Vagina (tissue), 2 donors: ENCODE data around the gene XIST. TPM values are rescaled to one million over a fixed set of nuclear protein-coding genes. Genes with fewer than 3 reads are reported as not detected.

Source experiments
- DNase-seq, 2 donors: peaks; one replicate each; pipeline ENCODE4 v3.0.0-alpha.2; 2017; ENCODE audit errors: extremely low spot score in 2 of 2
- H3K27ac ChIP-seq: fragments of 200-600 bp; sonication (generic); one replicate; pipeline ENCODE4 v1.5.1; 2019
- H3K27me3 ChIP-seq: fragments of 200-600 bp; sonication (generic); one replicate; pipeline ENCODE4 v1.5.1; 2019
- H3K36me3 ChIP-seq, 2 donors: fragments of 200-600 bp; sonication (generic); one replicate each; pipeline ENCODE4 v1.5.1; 2017 to 2019
- H3K4me1 ChIP-seq: fragments of 200-600 bp; sonication (generic); one replicate; pipeline ENCODE4 v1.5.1; 2019
- H3K4me3 ChIP-seq, 2 donors: fragments of 200-600 bp; sonication (generic); 1 replicate in 1 of 2; 2 replicates in 1 of 2; pipeline ENCODE4 v1.5.1; 2016 to 2019
- H3K9me3 ChIP-seq: fragments of 200-600 bp; sonication (generic); one replicate; pipeline ENCODE4 v1.5.1; 2019
- CTCF ChIP-seq, 3 experiments: fragments of 450-650 bp in 2 of 3; fragments of 200-600 bp in 1 of 3; sonication (generic) in 1 of 3; IDR thresholded peaks; one replicate each; pipeline ENCODE4 v1.5.1; 2017 to 2019; ENCODE audit warnings: antibody characterized with exemption in 3 of 3, mild to moderate bottlenecking in 2 of 3, moderate library complexity in 2 of 3
- POLR2A ChIP-seq, 2 donors: fragments of 450-650 bp; IDR thresholded peaks; one replicate each; pipeline ENCODE4 v1.6.1; 2017; ENCODE audit warnings: antibody characterized with exemption in 2 of 2, mild to moderate bottlenecking in 2 of 2, moderate library complexity in 2 of 2
- POLR2AphosphoS5 ChIP-seq, 2 donors: sonication (generic); formaldehyde crosslinking; IDR thresholded peaks; one replicate each; pipeline ENCODE4 v1.9.0; 2017; ENCODE audit warnings: antibody characterized with exemption in 2 of 2, mild to moderate bottlenecking in 2 of 2, low read depth in 1 of 2; ENCODE audit not compliant: insufficient read depth in 1 of 2
- intact Hi-C: fragments of 100-400 bp; cut with DNase I; formaldehyde crosslinking; loops from one replicate; pipeline ENCODE4 v1.15.1; 2023
- total RNA-seq: library from RNA; depleted of rRNA; stranded (reverse); fragments of >200 nt; gene quantifications from one replicate; pipeline ENCODE4 v1.2.3, GENCODE V29; 2016

The XIST gene
- total RNA-seq, 1 donor from 2014 or later: 328 TPM

DNA sequence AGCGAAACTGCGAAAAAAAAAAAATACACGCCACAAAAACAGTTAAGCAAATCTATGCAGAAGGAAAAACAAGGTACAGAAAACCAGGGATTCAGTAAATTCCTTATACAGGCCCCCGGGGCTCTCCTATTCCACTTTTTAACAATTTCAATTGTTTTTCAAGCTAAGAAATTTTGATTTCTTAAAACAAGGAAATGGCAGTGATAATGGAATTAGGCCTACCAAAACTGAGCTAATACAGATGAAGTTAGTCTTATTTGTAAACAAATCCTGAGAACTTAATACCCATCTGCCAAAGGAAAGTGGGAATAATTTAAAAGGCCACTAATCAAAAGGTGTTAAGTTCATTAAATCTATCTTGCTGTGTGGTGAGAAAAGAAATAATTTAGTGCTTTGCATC, 20.2 kb downstream of the XIST start:
- H3K4me3 ChIP-seq: no peak overlapping the region
- intact Hi-C loops: no loop called here
- H3K4me1 ChIP-seq: peaks cover 13% of the 10 kb centered on the region
- H3K27me3 ChIP-seq: no peaks in the 10 kb centered on the region
- H3K36me3 ChIP-seq: peaks cover 0 to 12% of the 10 kb centered on the region in 2 donors
- TF ChIP-seq CTCF (IDR thresholded peaks at IDR 0.05) (no peak), POLR2AphosphoS5 (IDR thresholded peaks at IDR 0.05; ENCODE audit: insufficient read depth in 1 of 2, low read depth in 1 of 2) (no peak)
- no peak for DNase-seq
- H3K27ac ChIP-seq: no peak overlapping the region
- no peaks in the 10 kb centered on the region for H3K9me3 ChIP-seq

- H3K4me3 ChIP-seq: no peak overlapping the region
- H3K4me1 ChIP-seq: peaks cover 8% of the 10 kb centered on the region
- no peaks in the 10 kb centered on the region for H3K27me3 ChIP-seq
- H3K36me3 ChIP-seq: peaks cover 0 to 14% of the 10 kb centered on the region in 2 donors
- DNase-seq: no peak
- TF ChIP-seq POLR2A (IDR thresholded peaks at IDR 0.05) (no peak), POLR2AphosphoS5 (IDR thresholded peaks at IDR 0.05; ENCODE audit: insufficient read depth in 1 of 2, low read depth in 1 of 2) (no peak), CTCF (IDR thresholded peaks at IDR 0.05) (no peak)
- no peaks in the 10 kb centered on the region for H3K9me3 ChIP-seq
- no peak overlapping the region for H3K27ac ChIP-seq
- intact Hi-C loops: no loop called here
Observed at GRCh38 chrX:73831500-73831899, 21.0 kb downstream of the XIST start.

DNA sequence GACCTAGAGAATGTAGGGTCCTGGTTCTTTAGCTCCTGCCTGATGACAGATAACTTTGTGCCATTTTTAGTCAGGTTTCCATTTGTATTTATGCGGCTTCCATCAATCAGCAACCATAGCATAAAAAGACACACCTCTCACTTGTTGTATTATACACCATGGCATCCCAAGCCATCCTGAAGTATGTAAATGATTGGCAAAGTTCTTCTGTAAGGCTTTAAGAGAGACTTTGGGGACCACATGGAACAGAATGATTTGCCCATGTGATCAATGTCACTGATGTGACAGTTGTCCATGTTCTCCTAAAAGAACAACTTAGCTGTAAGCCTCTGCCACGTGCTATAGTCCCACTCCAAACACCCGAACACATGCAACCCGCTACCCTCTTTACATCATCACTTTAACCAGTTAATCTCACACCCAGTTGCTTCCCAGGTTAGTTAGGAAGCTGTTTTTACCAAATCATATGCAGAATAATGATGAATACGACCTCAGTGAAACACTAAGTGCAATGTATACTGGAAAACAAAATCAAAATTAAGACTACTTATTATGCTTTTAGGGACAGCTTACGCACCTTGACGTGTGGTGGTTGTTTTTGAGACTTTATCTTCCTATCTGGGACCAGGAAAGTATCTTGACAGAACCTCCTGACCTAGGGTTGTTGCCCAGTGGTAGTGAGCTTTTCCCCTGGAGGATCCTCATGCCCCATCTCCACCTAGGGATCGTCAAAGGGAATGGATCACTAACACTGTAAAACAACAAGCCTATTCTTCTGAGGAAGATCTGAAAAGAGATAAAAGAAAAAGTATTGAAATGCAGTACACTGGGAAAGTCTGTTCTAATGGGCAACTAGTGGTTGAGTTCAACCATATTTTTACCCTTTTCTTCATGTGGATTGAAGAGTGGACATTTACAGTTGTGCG, 21.8 kb downstream of the XIST start:
- H3K36me3 ChIP-seq: peaks cover 0 to 21% of the 10 kb centered on the region in 2 donors
- TF ChIP-seq POLR2AphosphoS5 (IDR thresholded peaks at IDR 0.05; ENCODE audit: insufficient read depth in 1 of 2, low read depth in 1 of 2) (no peak), CTCF (IDR thresholded peaks at IDR 0.05) (no peak), POLR2A (IDR thresholded peaks at IDR 0.05) (no peak)
- H3K27ac ChIP-seq: no peak overlapping the region
- DNase-seq: no peak
- no peak overlapping the region for H3K4me3 ChIP-seq
- H3K9me3 ChIP-seq: no peaks in the 10 kb centered on the region
- no peaks in the 10 kb centered on the region for H3K27me3 ChIP-seq
- peaks cover 8% of the 10 kb centered on the region for H3K4me1 ChIP-seq
- intact Hi-C loops: no loop called here

DNA sequence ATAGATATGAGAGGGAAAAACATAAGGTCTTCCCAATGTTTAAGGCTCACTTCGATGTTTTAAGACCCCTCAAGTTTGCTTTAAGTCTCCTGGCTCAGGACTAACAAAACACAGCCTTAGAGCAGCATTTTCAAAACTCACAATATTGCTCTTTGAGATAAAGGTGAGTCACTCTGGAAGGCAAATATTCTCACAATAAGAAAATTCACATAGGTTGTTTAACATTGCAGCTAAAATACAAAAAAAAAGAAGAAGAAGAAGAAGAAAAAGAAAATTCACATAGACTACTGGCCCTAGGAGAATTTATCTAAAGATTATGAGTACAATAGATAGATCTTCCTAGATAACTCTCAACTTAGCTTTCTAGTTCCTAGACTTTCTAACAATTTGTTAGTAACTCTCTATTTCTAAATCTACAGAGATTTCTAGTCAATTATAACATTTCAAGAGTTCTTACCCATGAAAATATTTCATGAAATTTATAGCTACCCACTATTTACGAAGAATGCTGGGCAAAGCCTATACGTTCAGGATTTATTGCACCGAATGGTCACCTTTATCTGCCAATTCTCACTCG, 22.5 kb downstream of the XIST start:
- Histone ChIP-seq H3K4me3 (no peak overlapping the region), H3K4me1 (peaks cover 8% of the 10 kb centered on the region), H3K27ac (no peak overlapping the region), H3K36me3 (peaks cover 0 to 25% of the 10 kb centered on the region in 2 donors), H3K9me3 (no peaks in the 10 kb centered on the region), H3K27me3 (no peaks in the 10 kb centered on the region)
- no peak for DNase-seq
- intact Hi-C loops: no loop called here
- TF ChIP-seq POLR2AphosphoS5 (IDR thresholded peaks at IDR 0.05; ENCODE audit: insufficient read depth in 1 of 2, low read depth in 1 of 2) (no peak), CTCF (IDR thresholded peaks at IDR 0.05) (no peak), POLR2A (IDR thresholded peaks at IDR 0.05) (no peak)
